Measurements from ENCODE around the gene VDAC1.

GRCh38 chr5:133925866-133926488, 78.8 kb downstream of the VDAC1 start:
- TF ChIP-seq CTCF (IDR thresholded peaks at IDR 0.05) (no peak), POLR2A (IDR thresholded peaks at IDR 0.05; ENCODE audit: low read depth) (no peak)
